CD4-positive, alpha-beta T cell treated with Interleukin-6 at 100 ng/mL for 8 hours (primary cell): ENCODE data around the gene RABIF.
"Not testable (repeated sequence)": the region's sequence is repeated elsewhere in the genome, so short reads cannot be mapped to it uniquely, and the experiment has no call there.

ENCODE experiments used
- DNase-seq: peaks from one replicate; pipeline ENCODE4 v3.0.0-alpha.2; 2020; ENCODE audit warnings: mixed read lengths, low spot score

The RABIF gene

GRCh38 chr1:202888531-202889360 lies at the start of gene RABIF:
TSS of gene RABIF (minus strand) at chr1:202889149. CDS start at chr1:202889098, 51 bp downstream.
- DNase-seq, result peak; percentile 96

GRCh38 chr1:202938287-202938925 lies 49.5 kb upstream of the RABIF start:
- no peak for DNase-seq

GRCh38 chr1:202936409-202936808 lies 47.5 kb upstream of the RABIF start:
- DNase-seq, result not testable (repeated sequence)

GRCh38 chr1:202935844-202936243 lies 46.9 kb upstream of the RABIF start:
- no peak for DNase-seq

GRCh38 chr1:202934755-202935154 lies 45.8 kb upstream of the RABIF start:
- DNase-seq, result no peak

- DNase-seq, result no peak
Measured at GRCh38 chr1:202932476-202932875, 43.5 kb upstream of the RABIF start.

GRCh38 chr1:202926581-202927491 lies 37.9 kb upstream of the RABIF start, which contains the start of gene KLHL12:
TSS of gene KLHL12 (minus strand) at chr1:202927234. CDS start at chr1:202925162, 2,072 bp downstream.
- DNase-seq, result peak; percentile 93

- DNase-seq, result no peak
Measured at GRCh38 chr1:202923533-202923932, 34.6 kb upstream of the RABIF start.

- no peak for DNase-seq
Measured at GRCh38 chr1:202919615-202920014, 30.7 kb upstream of the RABIF start.

GRCh38 chr1:202915146-202915545 lies 26.2 kb upstream of the RABIF start:
- DNase-seq, result no peak

- DNase-seq, result not testable (repeated sequence)
Measured at GRCh38 chr1:202912476-202912875, 23.5 kb upstream of the RABIF start.

GRCh38 chr1:202909494-202909893 lies 20.5 kb upstream of the RABIF start:
- DNase-seq, result no peak

- DNase-seq, result no peak
Measured at GRCh38 chr1:202908998-202909397, 20.0 kb upstream of the RABIF start.

GRCh38 chr1:202905331-202905730 lies 16.4 kb upstream of the RABIF start:
- DNase-seq, result no peak

- DNase-seq, result not testable (repeated sequence)
Measured at GRCh38 chr1:202903808-202904207, 14.9 kb upstream of the RABIF start.

- no peak for DNase-seq
Measured at GRCh38 chr1:202901555-202901954, 12.6 kb upstream of the RABIF start.

- DNase-seq, result no peak
Measured at GRCh38 chr1:202892501-202892900, 3.6 kb upstream of the RABIF start.

- no peak for DNase-seq
Measured at GRCh38 chr1:202890392-202890791, 1.4 kb upstream of the RABIF start.

- no peak for DNase-seq
Measured at GRCh38 chr1:202888221-202888530, 773 bp downstream of the RABIF start.

- DNase-seq, result no peak
Measured at GRCh38 chr1:202880961-202881460, 7.9 kb downstream of the RABIF start.

- DNase-seq, result no peak
Measured at GRCh38 chr1:202880062-202880461, 8.9 kb downstream of the RABIF start.

- no peak for DNase-seq
Measured at GRCh38 chr1:202879128-202879527, 9.8 kb downstream of the RABIF start.
